ENCODE measurements around the gene YDJC. TPM values are rescaled to one million over a fixed set of nuclear protein-coding genes. Genes with fewer than 3 reads are reported as not detected.
"Not testable (repeated sequence)": the region's sequence is repeated elsewhere in the genome, so short reads cannot be mapped to it uniquely, and the experiment has no call there.

The YDJC gene
- total RNA-seq, 1 experiment from 2014 or later = 79.4 TPM

GRCh38 chr22:21646608-21647590, 17.1 kb upstream of the YDJC start:
- POLR2A ChIA-PET (ENCODE audit: unreplicated experiment) = interaction anchor here (0.6 kb wide), 1 partner anchor 1023 kb away, joined by 5 read pairs; no protein-coding TSS in a partner anchor

GRCh38 chr22:21645513-21645912, 15.7 kb upstream of the YDJC start:
- H3K27ac ChIP-seq (ENCODE audit: low read length); H3K9ac ChIP-seq (ENCODE audit: low read length); H3K4me2 ChIP-seq (ENCODE audit: low read length); CTCF ChIA-PET; H2AFZ ChIP-seq (ENCODE audit: low read length); H3F3A ChIP-seq (ENCODE audit: low read length, unreplicated experiment); H3K27me3 ChIP-seq (ENCODE audit: low read length); DNase-seq; H3K9me3 ChIP-seq (ENCODE audit: low read length); POLR2A ChIA-PET (ENCODE audit: unreplicated experiment); H3K9me2 ChIP-seq (replicated peaks; ENCODE audit: low read length); H3K4me3 ChIP-seq (ENCODE audit: low read length); intact Hi-C loops (cut with micrococcal nuclease); BruUV-seq (replicated peaks); H3K36me3 ChIP-seq (ENCODE audit: low read depth, low read length); H4K20me1 ChIP-seq (ENCODE audit: low read length); ATAC-seq: not testable (repeated sequence)
- H3K79me2 ChIP-seq (ENCODE audit: low read length) = peaks cover 19% of the 10 kb centered on the region
- peaks cover 15% of the 10 kb centered on the region for H3K4me1 ChIP-seq (ENCODE audit: insufficient read depth, low read length)

More at GRCh38 chr22:21646608-21647590, 17.1 kb upstream of the YDJC start:
- Histone ChIP-seq H3K9ac (ENCODE audit: low read length) (no peak overlapping the region), H3K27ac (ENCODE audit: low read length) (no peak overlapping the region), H3K27me3 (ENCODE audit: low read length) (no peaks in the 10 kb centered on the region), H3K4me2 (ENCODE audit: low read length) (no peak overlapping the region), H3K9me3 (ENCODE audit: low read length) (no peaks in the 10 kb centered on the region), H3K9me2 (replicated peaks; ENCODE audit: low read length) (no peaks in the 10 kb centered on the region), H2AFZ (ENCODE audit: low read length) (no peak overlapping the region), H3K36me3 (ENCODE audit: low read depth, low read length) (no peaks in the 10 kb centered on the region), H3F3A (ENCODE audit: low read length, unreplicated experiment) (no peaks in the 10 kb centered on the region), H3K4me3 (ENCODE audit: low read length) (no peak overlapping the region), H4K20me1 (ENCODE audit: low read length) (peaks cover 6% of the 10 kb centered on the region; the same call in 1 of the 2 replicates), H3K4me1 (ENCODE audit: insufficient read depth, low read length) (peaks cover 5% of the 10 kb centered on the region), H3K79me2 (ENCODE audit: low read length) (peaks cover 19% of the 10 kb centered on the region)
- ATAC-seq (peak; percentile 7; the same call in 1 of the 2 replicates), DNase-seq (peak; percentile 79)
- CTCF ChIA-PET = interaction anchor here (0.5 to 0.6 kb wide), 2 partner anchors 18 to 657 kb away, joined by 4 to 6 read pairs; no protein-coding TSS in a partner anchor
- no TSS peak for BruUV-seq (replicated peaks)
- TF ChIP-seq EZH2phosphoT487 (IDR thresholded peaks at IDR 0.05; ENCODE audit: borderline replicate concordance, low read length) = no peak
- no peak for TF ChIP-seq EZH2 (IDR thresholded peaks at IDR 0.05; ENCODE audit: low read length, unreplicated experiment)
- TF ChIP-seq CTCF (conservative IDR thresholded peaks at IDR 0.05; ENCODE audit: low read depth, low read length) = peak; percentile 80
- intact Hi-C loops (cut with micrococcal nuclease) = no loop called here

- H4K20me1 ChIP-seq (ENCODE audit: low read length) = peaks cover 6% of the 10 kb centered on the region; the same call in 1 of the 2 replicates
- CTCF ChIA-PET = no interaction called here
- H3F3A ChIP-seq (ENCODE audit: low read length, unreplicated experiment) = no peaks in the 10 kb centered on the region
- intact Hi-C loops (cut with micrococcal nuclease) = no loop called here
- H3K36me3 ChIP-seq (ENCODE audit: low read depth, low read length) = no peaks in the 10 kb centered on the region
- ATAC-seq = no peak
- H3K4me3 ChIP-seq (ENCODE audit: low read length) = peak overlapping the region; percentile 88
- H3K9me3 ChIP-seq (ENCODE audit: low read length) = no peaks in the 10 kb centered on the region
- POLR2A ChIA-PET (ENCODE audit: unreplicated experiment) = interaction anchor here (0.5 kb wide), 1 partner anchor 64 kb away, joined by 10 read pairs; no protein-coding TSS in a partner anchor
- TF ChIP-seq EZH2 (IDR thresholded peaks at IDR 0.05; ENCODE audit: low read length, unreplicated experiment) (no peak), CTCF (conservative IDR thresholded peaks at IDR 0.05; ENCODE audit: low read depth, low read length) (peak; percentile 32; the same call in 1 of the 2 replicates)
- H3K27me3 ChIP-seq (ENCODE audit: low read length) = no peaks in the 10 kb centered on the region
- H3K9ac ChIP-seq (ENCODE audit: low read length) = peak overlapping the region; percentile 97
- peaks cover 15% of the 10 kb centered on the region for H3K4me1 ChIP-seq (ENCODE audit: insufficient read depth, low read length)
- no peak overlapping the region for H2AFZ ChIP-seq (ENCODE audit: low read length)
- H3K79me2 ChIP-seq (ENCODE audit: low read length) = peaks cover 19% of the 10 kb centered on the region
- H3K9me2 ChIP-seq (replicated peaks; ENCODE audit: low read length) = no peaks in the 10 kb centered on the region
- DNase-seq = no peak
- H3K27ac ChIP-seq (ENCODE audit: low read length) = no peak overlapping the region
- peak overlapping the region; percentile 100 for H3K4me2 ChIP-seq (ENCODE audit: low read length)
- TSS peak; percentile 32 for BruUV-seq (replicated peaks)
Observed at GRCh38 chr22:21643533-21644357, 13.9 kb upstream of the YDJC start.
